ENCODE data around the gene BBS2. TPM values are rescaled to one million over a fixed set of nuclear protein-coding genes. Genes with fewer than 3 reads are reported as not detected.

The BBS2 gene
- total and polyA plus RNA-seq, 2 experiments from 2014 or later = 31.5 to 39.0 TPM

DNA sequence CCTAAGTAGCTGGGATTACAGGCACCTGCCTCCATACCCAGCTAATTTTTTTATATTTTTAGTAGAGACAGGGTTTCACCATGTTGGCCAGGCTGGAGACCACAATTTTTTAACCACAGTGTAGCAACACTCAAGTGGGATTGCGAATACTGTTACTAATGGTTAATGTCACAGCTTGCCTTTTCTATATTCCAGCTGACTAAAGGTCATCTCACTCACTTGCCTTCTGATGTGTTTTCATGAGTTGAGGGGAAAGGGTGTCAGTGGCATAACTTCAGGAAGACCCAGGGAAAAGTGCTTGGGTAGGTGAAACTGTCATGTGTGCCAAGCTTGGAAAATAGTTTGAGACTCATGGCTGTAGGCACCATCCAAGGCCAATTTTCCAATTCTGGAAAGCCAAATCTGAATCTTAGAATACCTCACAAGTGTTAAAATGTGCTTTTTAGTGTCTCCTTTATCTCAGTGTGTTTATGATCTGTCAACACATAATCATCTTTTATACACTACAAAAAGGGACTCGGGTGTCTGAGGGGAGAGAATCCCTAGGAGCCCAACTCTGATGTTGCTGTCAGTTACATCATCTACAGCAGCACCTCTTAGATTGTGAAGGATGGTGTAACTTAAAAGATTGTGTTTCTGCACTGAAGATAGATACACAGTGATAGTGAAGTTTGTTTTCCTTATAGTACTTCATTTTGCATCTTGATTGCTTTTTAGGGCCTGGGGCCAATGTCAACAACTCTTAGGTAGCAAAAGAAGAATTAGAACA, 41.4 kb downstream of the BBS2 start:
- TF ChIP-seq EZH2 (IDR thresholded peaks at IDR 0.05; ENCODE audit: borderline replicate concordance) = no peak
- TF ChIP-seq, protein P1, sequence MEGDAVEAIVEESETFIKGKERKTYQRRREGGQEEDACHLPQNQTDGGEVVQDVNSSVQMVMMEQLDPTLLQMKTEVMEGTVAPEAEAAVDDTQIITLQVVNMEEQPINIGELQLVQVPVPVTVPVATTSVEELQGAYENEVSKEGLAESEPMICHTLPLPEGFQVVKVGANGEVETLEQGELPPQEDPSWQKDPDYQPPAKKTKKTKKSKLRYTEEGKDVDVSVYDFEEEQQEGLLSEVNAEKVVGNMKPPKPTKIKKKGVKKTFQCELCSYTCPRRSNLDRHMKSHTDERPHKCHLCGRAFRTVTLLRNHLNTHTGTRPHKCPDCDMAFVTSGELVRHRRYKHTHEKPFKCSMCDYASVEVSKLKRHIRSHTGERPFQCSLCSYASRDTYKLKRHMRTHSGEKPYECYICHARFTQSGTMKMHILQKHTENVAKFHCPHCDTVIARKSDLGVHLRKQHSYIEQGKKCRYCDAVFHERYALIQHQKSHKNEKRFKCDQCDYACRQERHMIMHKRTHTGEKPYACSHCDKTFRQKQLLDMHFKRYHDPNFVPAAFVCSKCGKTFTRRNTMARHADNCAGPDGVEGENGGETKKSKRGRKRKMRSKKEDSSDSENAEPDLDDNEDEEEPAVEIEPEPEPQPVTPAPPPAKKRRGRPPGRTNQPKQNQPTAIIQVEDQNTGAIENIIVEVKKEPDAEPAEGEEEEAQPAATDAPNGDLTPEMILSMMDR (IDR thresholded peaks at IDR 0.05; ENCODE audit: poor library complexity) = no peak
- no peak for TF ChIP-seq EZH2phosphoT487 (IDR thresholded peaks at IDR 0.05; ENCODE audit: low read depth, severe bottlenecking, unreplicated experiment)
- Histone ChIP-seq H3K9me3 (ENCODE audit: low read depth) (no peaks in the 10 kb centered on the region), H2AFZ (no peak overlapping the region), H3K9me2 (replicated peaks; ENCODE audit: insufficient read depth) (peaks cover 2% of the 10 kb centered on the region), H3K27ac (no peak overlapping the region), H3K36me3 (replicated peaks; ENCODE audit: insufficient read depth, low read depth) (peaks cover 5% of the 10 kb centered on the region), H3K4me3 (no peak overlapping the region), H4K20me1 (ENCODE audit: insufficient read depth, poor library complexity, severe bottlenecking) (no peaks in the 10 kb centered on the region), H3K4me1 (ENCODE audit: insufficient read depth) (no peaks in the 10 kb centered on the region), H3K27me3 (no peaks in the 10 kb centered on the region), H3K79me2 (no peaks in the 10 kb centered on the region), H3K4me2 (no peak overlapping the region)
- no peak for DNase-seq (ENCODE audit: low spot score)
- WGBS (ENCODE audit: low lambda C conversion rate, missing lambda C conversion rate) = 81% methylated on average over 2 of the region's 2 CpGs

DNA sequence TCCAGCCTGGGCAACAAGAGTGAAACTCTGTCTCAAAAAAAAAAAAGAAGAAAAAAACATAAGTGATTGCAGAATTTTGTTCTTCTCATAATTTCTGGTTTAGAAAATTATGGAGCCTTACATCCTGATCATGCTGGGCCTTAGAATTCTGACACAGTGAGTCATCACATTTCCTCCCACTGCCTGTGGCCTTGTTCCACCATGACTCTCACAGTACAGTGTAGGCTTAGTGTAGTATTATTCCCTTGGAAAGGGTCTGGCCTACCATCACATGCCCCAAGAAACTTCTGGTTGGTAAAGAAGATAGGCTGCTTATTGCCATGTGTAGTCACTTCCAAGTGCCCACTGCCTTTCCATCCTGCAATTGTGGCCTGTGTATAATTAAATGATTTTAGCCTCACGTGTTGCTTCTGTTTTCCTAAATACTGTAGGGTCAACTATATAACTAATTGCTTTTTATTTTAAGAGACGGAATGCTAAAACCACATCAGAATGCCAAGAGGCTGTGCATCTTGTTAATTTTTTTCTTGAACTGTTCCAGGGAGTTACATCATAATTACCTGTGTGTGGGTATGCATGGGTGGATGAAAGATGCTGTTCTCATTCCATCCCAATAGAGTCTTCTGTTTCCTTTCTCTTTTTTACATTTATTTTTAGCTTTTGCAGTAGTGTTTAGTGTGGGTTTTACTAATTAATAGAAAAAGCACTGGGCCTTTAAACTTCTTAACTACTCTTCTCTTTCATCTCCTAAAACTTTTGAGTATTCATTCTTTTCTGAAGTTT, 42.5 kb downstream of the BBS2 start:
- no peak overlapping the region for H2AFZ ChIP-seq
- H3K27ac ChIP-seq = no peak overlapping the region
- no peaks in the 10 kb centered on the region for H4K20me1 ChIP-seq (ENCODE audit: insufficient read depth, poor library complexity, severe bottlenecking)
- TF ChIP-seq, protein P1 (IDR thresholded peaks at IDR 0.05; ENCODE audit: poor library complexity) = no peak
- TF ChIP-seq EZH2 (IDR thresholded peaks at IDR 0.05; ENCODE audit: borderline replicate concordance) = no peak
- TF ChIP-seq EZH2phosphoT487 (IDR thresholded peaks at IDR 0.05; ENCODE audit: low read depth, severe bottlenecking, unreplicated experiment) = no peak
- H3K9me2 ChIP-seq (replicated peaks; ENCODE audit: insufficient read depth) = peaks cover 2% of the 10 kb centered on the region
- H3K4me3 ChIP-seq = no peak overlapping the region
- peak; percentile 17 for DNase-seq (ENCODE audit: low spot score)
- H3K9me3 ChIP-seq (ENCODE audit: low read depth) = no peaks in the 10 kb centered on the region
- H3K4me1 ChIP-seq (ENCODE audit: insufficient read depth) = no peaks in the 10 kb centered on the region
- H3K4me2 ChIP-seq = no peak overlapping the region
- 93% methylated on average over 2 of the region's 2 CpGs for WGBS (ENCODE audit: low lambda C conversion rate, missing lambda C conversion rate)
- no peaks in the 10 kb centered on the region for H3K79me2 ChIP-seq
- no peaks in the 10 kb centered on the region for H3K27me3 ChIP-seq
- no peaks in the 10 kb centered on the region for H3K36me3 ChIP-seq (replicated peaks; ENCODE audit: insufficient read depth, low read depth)

DNA sequence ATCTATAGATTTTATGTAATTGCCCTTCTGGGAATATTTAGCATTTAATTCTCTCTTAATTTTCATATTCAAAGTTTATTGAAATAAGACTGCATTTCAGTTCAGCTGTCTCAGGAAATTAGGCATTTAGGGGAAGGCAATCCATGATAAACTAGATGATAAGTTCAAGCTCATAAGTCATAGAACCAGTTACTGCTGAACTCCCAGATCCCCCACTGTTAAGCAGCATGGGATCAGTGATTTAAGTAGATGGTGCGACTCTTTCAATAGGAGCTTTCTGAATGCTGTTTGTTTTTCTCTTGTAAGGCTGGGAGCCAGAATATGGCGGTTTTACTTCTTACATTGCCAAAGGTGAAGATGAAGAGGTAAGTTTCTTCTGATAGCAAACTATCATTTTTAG, 44.6 kb downstream of the BBS2 start:
- Histone ChIP-seq H3K4me2 (no peak overlapping the region), H3K79me2 (no peaks in the 10 kb centered on the region), H3K9me2 (replicated peaks; ENCODE audit: insufficient read depth) (no peaks in the 10 kb centered on the region), H3K36me3 (replicated peaks; ENCODE audit: insufficient read depth, low read depth) (no peaks in the 10 kb centered on the region), H2AFZ (no peak overlapping the region), H3K27ac (no peak overlapping the region), H4K20me1 (ENCODE audit: insufficient read depth, poor library complexity, severe bottlenecking) (no peaks in the 10 kb centered on the region), H3K4me1 (ENCODE audit: insufficient read depth) (no peaks in the 10 kb centered on the region), H3K4me3 (no peak overlapping the region), H3K9me3 (ENCODE audit: low read depth) (no peaks in the 10 kb centered on the region), H3K27me3 (no peaks in the 10 kb centered on the region)
- 88% methylated on average over 2 of the region's 2 CpGs for WGBS (ENCODE audit: low lambda C conversion rate, missing lambda C conversion rate)
- TF ChIP-seq EZH2 (IDR thresholded peaks at IDR 0.05; ENCODE audit: borderline replicate concordance) (no peak), EZH2phosphoT487 (IDR thresholded peaks at IDR 0.05; ENCODE audit: low read depth, severe bottlenecking, unreplicated experiment) (no peak)
- TF ChIP-seq, protein P1 (IDR thresholded peaks at IDR 0.05; ENCODE audit: poor library complexity) = no peak
- DNase-seq (ENCODE audit: low spot score) = no peak

Data from hepatocyte (in vitro differentiated cells).